NCI-H128 (cell line): ENCODE measurements around the gene ZNF350.
"Not testable (repeated sequence)": the region's sequence is repeated elsewhere in the genome, so short reads cannot be mapped to it uniquely, and the experiment has no call there.

ENCODE experiments used
- DNase-seq: peaks from one replicate; lab custom pipeline; 2025; ENCODE audit not compliant: unreplicated experiment; lab: John Stamatoyannopoulos, UW

The ZNF350 gene

DNA sequence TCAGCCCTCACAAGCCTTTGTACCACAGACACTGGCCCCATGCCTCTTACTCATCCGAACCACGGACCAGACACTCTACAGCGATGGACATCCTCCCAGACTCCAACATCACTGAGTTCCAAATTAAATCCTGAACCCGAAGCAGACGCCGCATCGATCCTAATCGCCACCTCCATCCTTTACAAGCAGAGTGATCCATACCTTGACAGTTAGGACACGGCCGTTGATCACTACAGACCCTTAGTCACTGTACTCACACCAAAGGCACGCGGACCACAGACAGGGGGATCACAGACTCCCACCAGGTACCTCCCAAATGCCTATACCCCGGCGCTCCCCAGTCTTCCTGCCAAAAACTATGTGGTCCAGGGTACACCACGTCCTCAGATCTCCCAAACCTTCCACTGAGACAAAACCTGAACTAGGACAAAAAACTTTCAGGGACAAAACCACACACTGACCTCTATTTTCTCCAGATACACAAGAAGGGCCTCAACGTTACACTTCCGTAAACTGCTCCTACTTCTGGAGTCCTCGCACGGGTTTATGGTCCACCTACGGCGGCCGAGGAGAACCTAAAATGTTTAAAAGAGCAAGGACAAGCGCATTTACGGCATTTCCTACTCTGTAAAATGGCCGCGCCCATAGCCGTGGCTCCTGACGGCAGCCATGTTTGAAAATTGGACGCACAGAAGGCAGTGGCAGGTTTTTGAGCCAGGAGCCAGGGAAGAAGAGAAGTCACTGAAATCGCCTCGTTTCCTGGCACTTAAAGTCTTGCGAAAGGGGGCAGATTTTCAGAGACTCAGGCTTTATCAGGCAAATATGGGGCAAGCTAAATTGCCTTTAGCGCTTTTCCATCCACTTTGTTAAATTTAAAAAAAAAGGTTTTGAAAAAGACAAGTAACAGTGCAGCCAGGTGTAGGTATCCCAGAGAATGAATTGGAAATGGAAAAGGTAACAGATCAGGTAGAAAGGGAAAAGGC, at the start of gene ZNF350:
TSS of gene ZNF350 (minus strand) at position 532 of the 983 bp plus-strand sequence. CDS start 12,480 bp downstream, outside the sequence.
- peak; percentile 83 for DNase-seq

DNA sequence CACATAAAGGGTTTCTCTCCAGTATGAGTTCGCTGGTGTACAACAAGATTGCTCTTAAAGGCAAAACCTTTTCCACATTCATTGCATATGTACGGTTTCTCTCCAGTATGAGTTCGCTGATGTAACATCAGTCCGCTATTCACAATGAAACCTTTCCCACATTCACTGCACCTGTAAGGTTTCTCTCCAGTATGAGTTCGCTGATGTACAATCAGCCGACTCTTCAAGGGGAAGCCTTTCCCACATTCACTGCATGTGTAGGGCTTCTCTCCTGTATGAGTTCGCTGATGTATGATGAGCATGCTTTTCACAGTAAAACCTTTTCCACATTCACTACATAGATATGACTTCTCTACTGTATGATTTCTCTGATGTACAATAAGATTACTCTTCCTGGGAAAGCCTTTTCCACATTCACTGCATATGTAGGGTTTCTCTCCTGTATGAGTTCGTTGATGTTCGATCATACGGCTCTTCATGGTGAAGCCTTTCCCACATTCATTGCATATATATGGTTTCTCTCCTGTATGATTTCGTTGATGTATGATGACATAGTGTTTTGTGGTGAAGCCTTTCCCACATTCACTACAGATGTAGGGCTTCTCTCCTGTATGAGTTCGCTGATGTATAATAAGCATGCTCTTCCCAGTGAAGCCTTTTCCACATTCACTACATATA, 47.5 kb upstream of the ZNF350 start:
- no peak for DNase-seq

DNA sequence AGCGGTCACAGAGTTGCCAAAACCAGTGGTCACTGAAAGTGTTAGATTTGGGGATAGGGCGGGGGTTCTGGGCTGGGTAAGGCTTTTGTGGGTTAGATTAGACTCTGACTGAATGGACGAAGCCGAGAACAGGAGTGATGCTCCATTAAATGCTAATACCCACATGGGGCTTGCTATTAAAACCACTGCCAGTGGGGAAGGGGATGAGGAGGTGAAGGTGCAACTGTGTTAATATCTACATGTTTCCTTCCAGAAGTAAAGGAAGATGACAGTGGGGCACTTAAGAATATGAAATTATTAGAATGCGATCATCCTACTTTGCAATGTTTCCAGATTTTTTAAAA, 42.1 kb upstream of the ZNF350 start:
- no peak for DNase-seq

DNA sequence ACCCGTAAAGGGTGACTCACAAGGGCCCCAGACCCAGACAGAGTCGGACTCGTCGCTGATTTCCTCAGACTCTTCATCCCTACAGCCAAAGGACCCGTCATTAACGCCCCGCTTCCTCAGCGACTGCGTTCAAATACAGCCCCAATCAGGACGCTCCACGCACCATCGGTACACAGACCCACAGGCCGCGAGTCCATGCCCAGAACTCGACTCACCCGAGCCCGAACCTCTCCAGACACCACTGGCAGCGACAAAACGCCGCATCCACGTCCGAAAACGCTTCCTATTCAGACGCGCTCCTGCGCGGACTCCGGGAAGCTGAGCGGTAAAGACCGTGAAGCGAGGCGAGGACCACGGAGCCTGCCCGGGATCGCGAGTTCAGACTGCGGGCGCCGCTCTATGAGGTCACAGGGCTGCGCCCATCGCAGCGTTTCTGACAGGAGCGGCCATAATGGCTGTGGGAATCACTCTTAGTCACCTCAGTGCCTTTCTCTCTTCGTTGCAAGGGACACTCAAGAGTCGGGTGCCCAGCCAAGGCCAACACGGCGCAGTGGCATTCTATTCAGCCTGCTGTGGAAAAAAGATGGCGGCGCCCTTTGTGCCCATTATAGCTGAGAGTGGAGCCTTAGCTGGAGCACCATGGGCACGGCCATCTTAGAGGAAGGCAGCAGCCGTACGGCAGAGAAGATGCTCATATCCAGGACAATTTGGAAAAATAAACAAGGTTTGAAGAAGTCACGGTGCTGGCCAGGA, 41.6 kb upstream of the ZNF350 start, which contains the start of gene ZNF614:
TSS of gene ZNF614 (minus strand) at position 353 of the 753 bp plus-strand sequence. CDS start 2,634 bp downstream, outside the sequence.
- peak; percentile 77 for DNase-seq

DNA sequence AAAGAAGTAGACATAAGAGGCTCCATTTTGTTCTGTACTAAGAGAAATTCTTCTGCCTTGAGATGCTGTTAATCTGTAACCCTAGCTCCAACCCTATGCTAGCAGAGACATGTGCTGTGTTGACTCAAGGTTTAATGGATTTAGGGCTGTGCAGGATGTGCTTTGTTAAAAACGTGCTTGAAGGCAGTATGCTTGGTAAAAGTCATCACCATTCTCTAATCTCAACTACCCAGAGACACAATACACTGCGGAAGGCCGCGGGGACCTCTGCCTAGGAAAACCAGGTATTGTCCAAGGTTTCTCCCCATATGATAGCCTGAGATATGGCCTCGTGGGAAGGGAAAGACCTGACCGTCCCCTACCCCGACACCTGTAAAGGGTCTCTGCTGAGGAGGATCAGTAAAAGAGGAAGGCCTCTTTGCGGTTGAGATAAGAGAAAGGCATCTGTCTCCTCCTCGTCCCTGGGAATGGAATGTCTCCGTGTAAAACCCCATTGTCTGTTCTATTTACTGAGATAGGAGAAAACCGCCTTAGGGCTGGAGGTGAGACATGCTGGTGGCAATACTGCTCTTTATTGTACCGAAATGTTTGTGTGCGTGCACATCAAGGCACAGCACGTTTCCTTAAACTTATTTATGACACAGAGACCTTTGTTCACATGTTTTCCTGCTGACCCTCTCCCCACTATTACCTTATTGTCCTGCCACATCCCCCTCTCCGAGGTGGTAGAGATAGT, 39.8 kb upstream of the ZNF350 start:
- DNase-seq = not testable (repeated sequence)

DNA sequence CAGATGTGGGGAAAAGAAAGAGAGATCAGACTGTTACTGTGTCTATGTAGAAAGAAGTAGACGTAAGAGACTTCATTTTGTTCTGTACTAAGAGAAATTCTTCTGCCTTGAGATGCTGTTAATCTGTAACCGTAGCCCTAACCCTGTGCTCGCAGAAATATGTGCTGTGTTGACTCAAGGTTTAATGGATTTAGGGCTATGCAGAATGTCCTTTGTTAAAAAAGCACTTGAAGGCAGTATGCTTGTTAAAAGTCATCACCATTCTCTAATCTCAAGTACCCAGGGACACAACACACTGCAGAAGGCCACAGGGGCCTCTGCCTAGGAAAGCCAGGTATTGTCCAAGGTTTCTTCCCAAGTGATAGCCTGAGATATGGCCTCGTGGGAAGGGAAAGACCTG, 37.8 kb upstream of the ZNF350 start:
- not testable (repeated sequence) for DNase-seq

DNA sequence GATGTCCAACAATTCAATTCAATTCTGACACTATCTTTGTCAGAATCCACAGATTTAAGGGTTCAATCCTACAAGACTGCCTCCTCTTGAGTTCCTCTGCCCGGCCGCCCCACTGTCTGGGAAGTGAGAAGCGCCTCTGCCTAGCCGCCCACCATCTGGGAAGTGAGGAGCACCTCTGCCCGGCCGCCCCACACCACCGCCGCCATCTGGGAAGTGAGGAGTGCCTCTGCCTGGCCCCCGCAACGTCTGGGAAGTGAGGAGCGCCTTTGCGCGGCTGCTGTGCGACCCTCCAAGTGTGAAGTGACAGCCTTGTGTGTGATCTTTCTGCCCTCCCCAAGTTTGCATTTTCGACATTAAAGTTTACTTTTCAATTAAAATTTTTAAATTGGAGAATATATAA, 35.6 kb upstream of the ZNF350 start:
- no peak for DNase-seq

DNA sequence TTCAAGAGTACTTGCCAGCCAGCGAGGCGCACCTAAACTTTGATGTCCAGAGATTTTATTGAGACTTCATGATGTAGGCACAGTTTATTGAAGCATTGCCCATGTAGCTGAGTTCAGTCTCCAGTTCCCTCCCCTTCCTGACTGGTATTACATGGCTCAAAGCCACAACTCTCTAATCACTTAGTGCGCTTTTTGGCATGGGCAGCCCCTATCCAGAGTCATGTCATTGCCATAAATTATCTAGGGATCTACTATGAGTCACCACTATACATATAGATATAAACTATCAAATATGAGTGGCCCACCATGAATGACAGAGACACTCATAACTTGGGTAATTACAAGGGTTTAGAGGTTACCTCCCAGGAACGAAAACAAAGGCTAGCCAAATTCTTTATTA, 33.9 kb upstream of the ZNF350 start:
- DNase-seq = no peak

DNA sequence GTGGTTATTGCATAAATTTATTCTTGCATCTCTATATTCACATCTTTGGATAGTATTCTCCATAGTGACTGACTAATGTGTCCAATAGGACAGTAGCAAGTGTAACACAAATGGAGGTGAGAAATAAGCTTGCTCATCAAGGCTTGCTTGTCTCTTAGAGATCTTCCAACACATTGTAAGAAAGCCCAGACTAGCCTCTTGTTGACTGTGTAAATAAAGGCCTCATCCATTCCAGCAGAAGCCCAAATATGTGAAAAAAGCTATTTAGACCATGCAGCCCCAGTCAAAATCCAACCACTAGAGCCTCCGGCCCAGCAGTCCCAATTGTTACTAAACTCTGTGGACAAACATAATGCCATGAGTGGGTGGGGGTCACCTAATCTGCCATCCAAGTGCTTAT, 24.0 kb upstream of the ZNF350 start:
- DNase-seq = no peak

DNA sequence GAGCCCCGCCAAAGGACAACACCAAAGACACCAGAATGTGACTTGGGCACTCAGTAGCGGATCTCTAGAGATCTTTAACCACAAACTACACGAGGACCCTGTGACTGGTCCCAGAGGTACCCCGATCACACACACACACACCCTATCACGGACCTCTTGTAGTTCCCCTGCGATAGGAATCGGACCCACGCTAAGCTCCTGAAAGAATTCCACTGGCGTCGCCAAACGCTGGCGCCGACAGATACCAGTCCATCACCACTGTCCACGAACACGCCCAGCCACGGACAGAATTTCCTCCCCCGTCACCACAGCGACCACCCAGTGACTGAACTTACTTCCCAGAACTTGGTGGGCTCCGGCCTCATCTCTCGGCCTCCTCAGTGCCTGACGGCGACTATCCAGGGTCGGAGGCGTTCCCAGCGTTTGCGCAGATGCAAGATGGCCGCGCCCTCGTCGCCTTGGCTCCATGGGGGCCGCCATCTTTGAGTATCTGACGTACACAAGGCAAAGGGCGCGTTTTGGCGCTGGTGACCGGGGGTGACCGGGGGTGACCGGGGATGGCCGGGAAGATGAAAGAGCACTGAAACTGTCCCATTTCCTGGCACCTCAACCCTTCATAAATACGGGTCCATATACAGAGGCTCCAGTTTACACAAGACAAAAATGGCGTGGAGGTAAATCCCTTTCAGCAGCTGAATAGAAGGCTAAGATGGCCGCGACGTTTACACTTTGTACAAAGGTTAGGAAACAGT, 21.3 kb upstream of the ZNF350 start, which contains the start of gene ZNF615:
TSS of gene ZNF615 (minus strand) at position 406 of the 752 bp plus-strand sequence. CDS start 4,500 bp downstream, outside the sequence.
- peak; percentile 71 for DNase-seq

DNA sequence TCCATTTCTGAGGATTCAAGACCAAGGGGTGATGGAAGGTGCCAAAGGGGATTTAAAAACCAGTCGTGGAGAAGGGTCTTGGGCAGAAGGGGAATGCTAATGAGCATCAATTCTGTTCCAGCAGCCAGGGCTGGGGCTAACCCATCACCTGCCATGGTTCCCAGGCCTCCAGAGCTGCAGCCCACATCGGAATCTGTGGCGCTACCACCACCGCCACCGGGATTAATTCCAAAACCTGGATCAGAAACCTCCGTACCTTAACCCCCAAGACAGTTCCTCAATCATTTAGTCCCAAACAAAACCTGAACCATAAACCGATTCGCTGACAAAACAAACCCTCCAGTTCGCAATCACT, 20.8 kb upstream of the ZNF350 start:
- DNase-seq = no peak

DNA sequence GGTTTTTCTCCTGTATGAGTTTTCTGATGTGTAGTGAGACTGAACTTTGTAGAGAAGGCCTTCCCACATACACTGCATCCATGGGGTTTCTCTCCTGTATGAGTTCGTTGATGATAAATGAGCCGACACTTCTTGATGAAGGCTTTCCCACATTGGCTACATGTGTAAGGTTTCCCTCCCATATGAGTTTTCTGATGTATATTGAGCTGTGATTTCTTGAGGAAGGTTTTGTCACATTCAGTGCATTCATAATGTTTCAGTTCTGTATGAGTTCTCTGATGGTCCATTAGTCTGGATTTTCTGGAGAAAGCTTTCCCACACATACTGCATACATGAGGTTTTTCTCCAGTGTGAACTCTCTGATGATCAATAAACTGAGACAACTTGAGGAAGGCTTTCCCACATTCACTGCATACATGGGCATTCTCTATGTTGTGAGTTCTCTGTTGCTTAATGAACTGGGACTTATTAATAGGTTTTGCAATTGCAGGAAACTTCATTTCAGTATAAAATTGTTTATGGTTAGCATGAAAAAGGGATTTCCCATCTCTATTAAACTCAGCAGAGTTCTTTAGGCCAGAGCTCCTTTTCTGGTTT, 7.5 kb upstream of the ZNF350 start:
- DNase-seq = no peak

DNA sequence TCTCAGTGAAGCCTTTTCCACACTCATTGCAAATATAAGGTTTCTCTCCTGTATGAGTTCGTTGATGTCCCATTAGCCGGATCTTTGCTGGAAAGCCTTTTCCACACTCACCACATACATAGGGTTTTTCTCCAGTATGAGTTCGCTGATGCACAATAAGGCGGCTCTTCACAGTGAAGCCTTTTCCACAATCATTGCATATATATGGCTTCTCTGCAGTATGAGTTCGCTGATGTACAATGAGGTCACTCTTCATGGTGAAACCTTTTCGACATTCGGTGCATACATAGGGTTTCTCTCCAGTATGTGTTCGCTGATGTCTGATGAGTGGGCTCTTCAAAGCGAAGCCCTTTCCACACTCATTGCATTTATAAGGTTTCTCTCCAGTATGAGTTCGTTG, 6.8 kb upstream of the ZNF350 start:
- DNase-seq = no peak

DNA sequence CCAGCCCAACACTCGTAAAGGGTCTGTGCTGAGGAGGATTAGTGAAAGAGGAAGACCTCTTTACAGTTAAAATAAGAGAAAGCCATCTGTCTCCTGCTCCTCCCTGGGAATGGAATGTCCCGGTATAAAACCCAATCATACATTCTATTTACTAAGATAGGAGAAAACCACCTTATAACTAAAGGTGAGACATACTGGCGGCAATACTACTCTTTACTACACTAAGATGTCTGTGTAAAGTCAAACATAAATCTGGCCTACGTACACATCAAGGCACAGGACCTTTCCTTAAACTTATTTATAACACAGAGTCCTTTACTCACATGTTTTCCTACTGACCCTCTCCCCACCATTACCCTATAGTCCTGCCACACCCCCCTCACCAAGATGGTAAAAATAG, 3.3 kb downstream of the ZNF350 start:
- no peak for DNase-seq

DNA sequence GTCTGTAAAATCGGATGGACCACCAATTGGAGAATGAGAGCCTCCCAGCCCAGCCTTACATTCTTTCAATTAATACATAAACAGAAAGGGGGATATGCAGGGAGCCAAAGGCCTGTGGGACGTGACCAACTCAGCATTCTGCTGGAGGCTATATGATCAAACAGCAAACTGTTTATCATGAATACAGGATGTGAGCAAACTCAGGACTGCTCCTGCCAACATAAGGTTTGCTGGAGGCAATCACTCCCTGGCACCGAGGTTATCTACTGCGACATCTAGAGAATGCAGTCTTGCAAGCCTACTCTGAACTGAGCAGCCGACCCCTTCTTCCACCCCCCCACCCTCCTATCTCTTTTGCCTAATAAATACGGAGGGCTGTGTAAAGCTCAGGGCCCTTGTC, 5.7 kb downstream of the ZNF350 start:
- DNase-seq = not testable (repeated sequence)

DNA sequence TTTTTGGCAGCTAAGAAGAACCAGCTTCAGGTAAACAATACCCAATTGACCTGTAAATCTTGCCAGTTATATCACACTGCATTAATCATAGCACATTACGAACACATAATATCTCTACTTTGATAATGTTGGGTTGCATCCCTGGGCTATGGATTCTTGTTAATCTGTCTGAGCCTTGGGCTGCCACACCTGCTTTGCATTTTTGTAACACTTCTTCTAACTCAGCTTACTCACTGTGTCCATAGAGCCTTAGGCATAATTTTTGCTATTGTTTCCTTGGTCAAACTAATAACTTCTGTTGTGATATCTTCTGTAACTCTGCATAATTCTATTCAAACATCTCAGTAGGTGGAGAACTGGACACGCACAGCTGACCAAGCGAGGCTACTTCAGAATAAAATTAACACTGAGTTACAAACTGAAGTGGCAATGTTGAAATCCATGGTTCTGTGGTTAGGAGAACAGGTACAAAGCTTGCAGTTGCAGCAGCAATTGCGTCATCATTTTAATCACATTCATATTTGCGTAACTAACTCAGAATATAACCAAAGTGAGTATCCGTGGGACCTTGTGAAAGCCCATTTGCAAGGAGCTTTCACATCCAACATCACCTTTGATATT, 6.4 kb downstream of the ZNF350 start:
- DNase-seq = no peak

DNA sequence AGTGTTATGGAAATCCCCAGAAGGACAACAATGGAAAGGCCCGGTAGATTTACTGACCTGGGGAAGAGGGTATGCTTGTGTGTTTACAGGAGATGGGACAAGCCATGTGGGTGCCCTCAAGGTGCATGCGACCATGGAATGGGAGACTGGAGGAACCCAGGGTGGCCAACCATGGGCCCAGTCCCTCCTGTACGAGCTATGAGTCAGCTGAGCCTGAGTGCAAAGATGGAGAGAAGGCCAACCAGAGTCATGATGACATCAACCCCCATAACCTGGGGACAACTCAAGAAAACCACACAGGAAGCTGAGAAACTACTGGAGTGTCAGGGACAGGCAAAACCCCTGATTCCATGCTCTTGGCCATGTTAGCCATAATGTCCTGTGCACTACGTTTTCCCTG, 7.8 kb downstream of the ZNF350 start:
- DNase-seq = no peak

DNA sequence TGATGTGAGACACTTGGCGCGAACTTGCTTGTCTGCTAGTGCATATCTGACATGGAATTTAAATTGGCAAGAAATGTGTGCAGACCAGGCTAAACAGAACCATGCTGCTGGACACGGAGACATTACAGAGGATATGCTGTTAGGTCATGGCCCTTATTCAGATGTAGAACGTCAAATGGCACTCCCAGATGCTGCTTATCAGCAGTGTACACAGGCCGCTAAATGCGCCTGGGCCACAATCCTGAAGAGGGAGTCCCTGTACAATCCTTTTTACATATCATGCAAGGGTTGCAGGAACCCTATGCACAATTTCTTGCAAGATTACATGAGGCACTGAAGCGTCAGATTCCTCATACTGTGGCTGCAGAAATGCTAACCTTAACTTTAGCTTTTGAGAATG, 9.3 kb downstream of the ZNF350 start:
- DNase-seq = no peak

DNA sequence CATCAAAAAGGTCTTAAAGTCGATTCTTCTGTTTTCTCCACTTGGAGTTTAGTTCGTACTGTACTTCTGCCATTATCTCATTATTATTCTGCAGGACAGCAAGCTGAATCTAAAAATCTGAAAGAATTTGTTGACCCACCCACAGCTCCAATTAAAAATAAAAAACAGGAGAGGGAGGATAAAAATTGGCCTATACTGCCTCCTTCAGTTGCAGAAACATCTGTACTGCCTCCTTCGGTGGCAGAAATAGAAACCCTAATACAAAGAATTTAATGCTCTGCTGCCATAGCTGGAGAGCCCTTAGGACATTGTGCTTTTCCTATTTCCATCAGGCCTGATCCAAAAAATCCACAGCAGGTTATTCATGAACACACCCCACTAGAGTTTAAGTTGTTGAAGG, 9.8 kb downstream of the ZNF350 start:
- no peak for DNase-seq
